Activated CD4-positive, alpha-beta T cell treated with anti-CD3 and anti-CD28 coated beads for 24 hours (primary cell): ENCODE data around the gene NUDT17.
A peak's percentile ranks its signal among the peaks of the same experiment; 100 is the strongest.

ENCODE experiments used
- DNase-seq, 2 donors: peaks; one replicate each; pipeline ENCODE4 v3.0.0-alpha.2; 2020; ENCODE audit warnings: low read depth in 2 of 2

The NUDT17 gene

DNA sequence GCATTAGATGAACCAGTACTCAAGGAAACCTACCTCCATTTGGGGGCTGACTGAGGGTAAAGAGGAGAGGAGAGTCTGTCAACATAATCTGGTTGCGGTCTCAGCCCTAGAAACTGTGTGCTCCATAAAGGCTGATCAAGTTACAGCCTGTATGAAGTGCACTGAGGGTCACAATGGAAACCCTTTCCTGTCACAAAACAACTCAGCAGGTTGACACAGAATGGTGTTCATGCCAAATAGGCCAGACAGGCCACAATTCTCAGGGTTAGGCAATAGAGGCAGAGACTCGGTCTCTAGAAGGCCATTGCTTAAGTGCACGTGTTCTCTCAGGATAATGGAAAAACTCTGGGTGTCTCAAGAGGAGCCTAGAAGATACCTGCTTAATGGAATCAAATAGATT is 44.3 kb downstream of the NUDT17 start:
- no peak for DNase-seq

DNA sequence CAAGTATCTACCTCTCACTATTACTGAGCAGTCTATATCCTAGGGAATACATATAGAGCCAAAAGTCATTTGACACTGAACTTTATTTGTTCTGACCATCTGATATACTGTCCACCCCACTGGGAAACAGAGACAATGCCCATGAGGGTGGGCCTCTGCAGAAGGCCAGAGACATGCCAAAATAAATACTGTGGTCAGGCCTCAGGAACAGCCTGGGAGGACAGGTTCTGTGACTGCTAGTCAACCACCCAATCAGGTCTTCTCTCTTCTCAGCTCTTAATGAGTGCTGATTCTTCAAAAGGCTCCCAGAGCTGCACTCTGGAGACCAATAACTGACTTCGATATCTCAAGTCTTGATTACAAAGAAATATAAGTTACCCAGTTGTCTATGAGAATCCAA is 45.7 kb downstream of the NUDT17 start:
- no peak for DNase-seq

DNA sequence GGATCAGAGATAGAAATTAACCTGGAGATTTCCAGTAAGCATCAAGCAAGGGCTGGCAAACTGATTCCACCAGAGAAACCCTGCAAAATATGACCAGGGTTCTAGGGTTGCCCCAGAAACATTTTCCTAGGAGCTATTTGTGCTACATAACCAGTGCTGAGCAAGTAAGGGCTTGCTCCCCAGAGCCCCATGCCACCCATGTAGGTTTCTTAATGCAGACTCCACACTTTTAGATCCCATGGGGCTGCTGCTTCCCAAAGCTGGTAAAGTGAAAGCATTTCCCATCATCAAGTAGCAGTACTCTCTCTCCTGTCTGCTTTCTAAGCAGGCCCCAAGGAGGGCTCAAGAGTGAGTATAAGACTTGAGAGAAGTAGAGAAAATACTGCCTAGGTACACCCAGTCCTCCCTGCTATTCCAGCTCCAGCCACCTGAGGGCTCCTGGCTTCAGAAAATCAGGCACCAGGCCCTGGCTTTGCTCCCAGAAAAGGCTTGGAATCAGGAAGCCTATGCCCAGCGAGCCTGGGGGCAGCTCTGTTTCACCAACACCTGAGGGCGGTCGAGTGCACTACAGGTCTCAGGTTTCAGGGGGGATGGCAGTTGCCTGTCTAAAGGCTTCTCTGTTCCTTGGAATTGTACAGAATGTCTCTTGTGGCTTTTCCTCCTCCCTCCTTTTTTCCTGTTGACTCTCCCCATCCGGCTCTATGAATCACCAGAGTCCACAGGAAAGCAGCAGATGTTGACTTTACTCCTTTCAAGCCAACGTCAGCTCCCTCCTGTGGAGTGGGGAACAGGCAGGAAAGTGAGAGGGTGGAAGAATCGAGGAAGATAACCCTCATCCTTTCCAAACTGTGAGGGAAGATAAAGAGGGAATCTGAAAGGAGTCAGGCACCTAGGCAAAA is 46.4 kb downstream of the NUDT17 start:
- DNase-seq = peak in 1 of 2 donors; percentile 46

DNA sequence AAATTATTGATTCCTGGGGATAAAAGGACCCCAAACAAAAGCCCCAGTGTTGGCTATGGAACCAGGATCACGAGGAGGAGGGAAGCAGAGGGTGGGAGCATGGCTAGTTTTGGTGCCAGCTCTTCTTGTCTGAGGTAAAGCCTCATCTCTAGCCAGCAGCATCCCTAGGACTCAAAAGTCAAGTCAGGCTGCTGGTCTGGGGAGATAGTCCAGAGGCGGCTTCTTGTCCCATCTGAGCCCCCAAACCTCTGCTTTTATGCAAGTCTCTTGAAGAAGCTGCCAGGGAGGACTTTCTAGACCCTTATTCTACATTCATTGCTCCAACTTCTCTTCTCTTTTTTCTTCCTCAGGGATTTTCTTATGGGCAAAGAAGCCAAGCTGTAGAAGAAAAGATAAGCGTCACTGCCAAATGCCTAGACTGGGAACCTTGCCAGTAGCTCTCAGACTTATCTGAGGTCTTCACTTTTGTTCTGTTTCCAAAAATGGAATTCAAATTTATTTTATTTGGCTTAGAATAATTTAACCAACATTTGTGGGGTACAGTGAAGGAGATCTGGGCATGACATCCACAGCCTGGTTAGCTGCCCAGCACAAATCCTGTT is 47.2 kb downstream of the NUDT17 start:
- DNase-seq = no peak

DNA sequence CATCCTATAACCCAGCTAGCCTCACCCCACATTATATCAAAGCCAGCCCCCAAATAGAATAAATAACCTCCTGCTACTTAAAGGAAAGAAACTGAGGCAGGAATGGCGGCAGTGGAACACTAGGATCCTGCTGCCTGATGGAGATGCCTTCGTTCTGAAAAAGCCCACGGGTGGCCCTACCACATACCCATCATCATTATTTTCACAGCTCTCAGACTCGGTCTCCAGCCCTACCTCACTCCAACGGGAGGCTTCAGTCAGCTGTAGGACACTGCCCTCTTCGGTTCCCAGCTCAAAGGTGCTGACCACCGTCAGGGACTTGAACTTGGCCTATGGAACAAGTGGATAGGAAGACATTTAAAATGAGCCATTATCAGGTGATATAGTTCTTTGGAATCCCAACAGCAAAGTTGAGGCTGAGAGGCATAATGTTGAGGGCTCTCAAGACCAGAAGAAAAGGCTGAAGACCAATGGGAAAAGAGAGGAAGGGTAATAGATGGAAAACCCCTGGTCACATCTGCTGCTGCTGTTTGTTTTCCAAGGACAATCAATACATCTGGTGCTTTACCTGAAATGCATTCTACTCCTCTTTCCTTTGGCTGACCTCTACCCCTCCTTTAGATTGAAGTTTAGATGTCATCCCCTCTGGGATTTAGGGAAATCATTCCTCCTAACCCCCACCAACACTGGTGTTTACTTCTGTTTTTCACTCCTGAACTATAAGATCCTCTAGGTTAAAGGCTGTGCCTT is 48.1 kb downstream of the NUDT17 start:
- no peak for DNase-seq

DNA sequence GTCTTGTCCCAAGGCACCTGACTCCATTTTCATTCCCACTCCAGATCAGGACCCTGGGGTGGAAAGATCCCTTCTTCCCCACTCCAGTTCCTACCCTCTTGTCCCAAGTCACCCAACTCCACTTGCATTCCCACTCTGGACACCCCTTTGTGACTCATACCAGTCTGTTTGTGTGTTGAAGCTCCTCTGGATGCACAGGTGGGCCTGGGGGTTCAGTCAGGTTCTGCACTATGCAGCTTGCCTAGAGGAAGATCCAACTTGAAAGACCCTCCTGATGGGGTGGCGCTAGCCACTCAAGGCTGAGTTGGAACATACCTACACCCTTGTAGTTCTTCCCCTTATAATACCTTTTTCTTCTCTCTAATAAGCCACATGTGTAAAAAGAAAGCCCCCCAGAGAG is 50.0 kb downstream of the NUDT17 start:
- no peak for DNase-seq

DNA sequence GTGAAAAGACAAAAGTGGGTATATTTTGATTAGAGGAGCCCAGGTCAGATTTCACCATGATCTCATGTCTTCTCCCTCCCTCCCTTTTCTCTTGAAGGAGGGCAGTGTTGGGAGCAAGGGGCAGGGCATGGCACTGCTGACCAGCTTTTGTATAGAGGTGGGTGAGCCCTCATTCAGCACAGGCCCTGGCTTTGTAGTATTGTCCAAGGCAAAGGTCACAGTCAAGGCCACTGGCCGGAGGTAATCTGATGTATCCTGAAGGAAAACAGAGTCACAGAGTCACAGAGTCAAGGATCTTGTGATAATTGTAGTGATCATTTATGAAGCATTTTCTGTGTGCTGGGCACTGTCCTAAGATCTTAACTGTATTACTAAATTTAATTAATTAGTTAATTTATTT is 52.5 kb downstream of the NUDT17 start:
- DNase-seq = no peak
